K562 (cell line): Measurements from ENCODE around the gene IFT25. TPM values are rescaled to one million over a fixed set of nuclear protein-coding genes. Genes with fewer than 3 reads are reported as not detected.

Experiments
- ATAC-seq: fragments of 200-7000 bp; cut with Tn5 transposase; 3 replicates; pipeline ENCODE4 v1.9.1; 2020; ENCODE audit warnings: moderate library complexity
- BruUV-seq: library from RNA; stranded (reverse); fragments of 400-500 nt; replicated peaks from 2 replicates; lab custom pipeline; 2021; lab: Mats Ljungman, UMichigan
- CTCF ChIA-PET: fragments of 300-600 bp; formaldehyde crosslinking; extraction: SDS; loops from one replicate; lab custom pipeline; 2021; ENCODE audit warnings: low intra/inter-chr PET ratio; lab: Yijun Ruan, JAX
- POLR2A ChIA-PET: fragments of 300-600, 350-650 bp; sonication (Branson Sonifier 250); formaldehyde crosslinking; extraction: SDS; loops from one replicate; lab custom pipeline; 2021; ENCODE audit warnings: antibody characterized with exemption, inconsistent platforms; lab: Yijun Ruan, JAX
- DNase-seq, 4 experiments: peaks; one replicate each; pipeline versions ENCODE4 v3.0.0 to v3.0.0-alpha.2; 2011 to 2018; ENCODE audit warnings: low spot score in 3 of 4, mixed read lengths in 3 of 4; ENCODE audit errors: extremely low read depth in 1 of 4
- FAIRE-seq: peaks from 2 replicates; lab custom pipeline; 2011; peaks lifted over from hg19 to GRCh38; lab: Jason Lieb, UNC
- H2AFZ ChIP-seq: 2 replicates; pipeline ENCODE4 v1.6.0; 2011; ENCODE audit warnings: low read depth, low read length, control low read depth, inconsistent platforms
- H3K27ac ChIP-seq: fragments of 200-600 bp; 3 replicates; pipeline ENCODE4 v1.8.0; 2011; ENCODE audit warnings: low read depth, mild to moderate bottlenecking, control low read depth, inconsistent platforms, low read length, moderate library complexity, mixed read lengths; ENCODE audit errors: extremely low read depth
- H3K27me3 ChIP-seq, 2 experiments: fragments of 300-600 bp in 1 of 2; 2 replicates in 1 of 2; 3 replicates in 1 of 2; pipeline versions ENCODE4 v1.6.0 to v1.8.0; 2011; ENCODE audit warnings: inconsistent platforms in 2 of 2, low read length in 2 of 2, mild to moderate bottlenecking in 1 of 2, mixed read lengths in 1 of 2, moderate library complexity in 1 of 2; ENCODE audit not compliant: control insufficient read depth in 2 of 2, insufficient read depth in 2 of 2
- H3K36me3 ChIP-seq: fragments of 300-600 bp; 3 replicates; pipeline ENCODE4 v1.8.0; 2011; ENCODE audit warnings: mild to moderate bottlenecking, low read length, inconsistent platforms; ENCODE audit not compliant: control insufficient read depth, insufficient read depth
- H3K4me1 ChIP-seq, 2 experiments: fragments of 200-600 bp in 1 of 2; replicated peaks in 1 of 2; 2 replicates in 1 of 2; 3 replicates in 1 of 2; pipeline versions ENCODE4 v1.5.1 to v1.8.0; 2011; ENCODE audit warnings: inconsistent platforms in 2 of 2, low read length in 2 of 2, mild to moderate bottlenecking in 1 of 2, mixed read lengths in 1 of 2, moderate library complexity in 1 of 2; ENCODE audit not compliant: control insufficient read depth in 2 of 2, insufficient read depth in 2 of 2
- H3K4me2 ChIP-seq: 2 replicates; pipeline ENCODE4 v1.6.1; 2011; ENCODE audit warnings: low read length, control low read depth, inconsistent platforms, mixed read lengths; ENCODE audit not compliant: insufficient read depth
- H3K4me3 ChIP-seq: fragments of 200-600 bp; sonication (generic), shearing (Covaris generic); 2 replicates; pipeline ENCODE4 v1.5.1; 2016; ENCODE audit warnings: control low read depth, inconsistent platforms
- H3K79me2 ChIP-seq: fragments of 200-600 bp; 3 replicates; pipeline ENCODE4 v1.8.0; 2011; ENCODE audit warnings: low read length, inconsistent platforms; ENCODE audit not compliant: control insufficient read depth, insufficient read depth
- H3K9ac ChIP-seq, 2 experiments: 2 replicates each; pipeline versions ENCODE4 v1.6.0 to v1.6.1; 2011; ENCODE audit warnings: low read depth in 2 of 2, low read length in 2 of 2, control low read depth in 1 of 2, inconsistent platforms in 1 of 2, mild to moderate bottlenecking in 1 of 2, mixed read lengths in 1 of 2; ENCODE audit not compliant: insufficient read depth in 1 of 2
- H3K9me1 ChIP-seq: one replicate; pipeline ENCODE4 v1.6.0; 2011; ENCODE audit warnings: inconsistent platforms, mild to moderate bottlenecking, low read length, moderate library complexity; ENCODE audit not compliant: control insufficient read depth, insufficient read depth
- H3K9me3 ChIP-seq: replicated peaks from 2 replicates; pipeline ENCODE4 v1.5.1; 2011; ENCODE audit warnings: low read depth, low read length, inconsistent platforms; ENCODE audit not compliant: control insufficient read depth, insufficient read depth
- H4K20me1 ChIP-seq: replicated peaks from 2 replicates; pipeline ENCODE4 v1.6.1; 2011; ENCODE audit warnings: low read length, inconsistent platforms, mixed read lengths; ENCODE audit not compliant: control insufficient read depth, insufficient read depth
- C11orf30 ChIP-seq: fragments of 450-650 bp; IDR thresholded peaks from 2 replicates; pipeline ENCODE4 v1.6.1; 2016; ENCODE audit warnings: low read depth, mild to moderate bottlenecking
- CREB5 ChIP-seq: fragments of 250-450 bp; sonication (Bioruptor Pico); IDR thresholded peaks from 2 replicates; pipeline ENCODE4 v1.5.0; 2020; ENCODE audit warnings: mild to moderate bottlenecking
- MAFG ChIP-seq: fragments of 450-650 bp; conservative IDR thresholded peaks from 2 replicates; pipeline ENCODE4 v1.6.1; 2016; ENCODE audit warnings: missing genetic modification characterization, missing compliant biosample characterization
- NFE2 ChIP-seq: IDR thresholded peaks from 2 replicates; pipeline ENCODE4 v1.6.1; 2014; ENCODE audit warnings: antibody characterized with exemption, low read depth
- NFIC ChIP-seq: fragments of 450-650 bp; IDR thresholded peaks from 2 replicates; pipeline ENCODE4 v1.6.1; 2017; ENCODE audit warnings: mild to moderate bottlenecking, inconsistent platforms
- TAF7 ChIP-seq: fragments of 450-650 bp; IDR thresholded peaks from 2 replicates; pipeline ENCODE4 v1.6.1; 2016; ENCODE audit warnings: missing genetic modification characterization, missing compliant biosample characterization
- ZNF316 ChIP-seq: fragments of 450-650 bp; IDR thresholded peaks from 2 replicates; pipeline ENCODE4 v1.6.1; 2016
- WGBS: fragments of 100-300 bp; shearing (Covaris generic); methylation state at CpG from one replicate; pipeline ENCODE4 v1.1.6; 2016; ENCODE audit warnings: low coverage, mixed read lengths; ENCODE audit not compliant: insufficient coverage; ENCODE audit errors: missing lambda C conversion rate; 5-methylcytosine and 5-hydroxymethylcytosine counted together
- in situ Hi-C: fragments of 300-500 bp; cut with MboI; formaldehyde crosslinking; loops from 4 replicates; pipeline ENCODE4 v1.15.0; 2018; ENCODE audit warnings: inconsistent platforms, mixed read lengths
- intact Hi-C: fragments of 100-400 bp; cut with micrococcal nuclease; formaldehyde crosslinking; loops from 2 replicates; pipeline ENCODE4 v1.14.2; 2022
- polyA plus RNA-seq, 8 experiments: library from polyadenylated mRNA; depleted of rRNA in 4 of 8; stranded (reverse) in 5 of 8; unstranded in 3 of 8; fragments of >200 nt; fragmentation: Nextera tagmentation in 2 of 8; fragmentation: Illumina TruSeq in 1 of 8; extraction: Ambion mirVana in 2 of 8; extraction: Trizol in 1 of 8; gene quantifications; 2 replicates each; pipeline versions ENCODE4 v1.2.1 to v1.2.3, GENCODE V29; 2011 to 2014; ENCODE audit warnings: inconsistent platforms in 1 of 8, missing spikeins in 1 of 8
- total RNA-seq, 7 experiments: library from RNA; depleted of rRNA in 6 of 7; stranded (reverse); fragments of >200 nt in 6 of 7; fragmentation: Illumina TruSeq in 2 of 7; extraction: Trizol in 2 of 7; gene quantifications; 2 replicates each; pipeline versions ENCODE4 v1.2.1 to v1.2.3, GENCODE V29; 2011 to 2021; ENCODE audit warnings: low replicate concordance in 1 of 7

The IFT25 gene
- total and polyA plus RNA-seq, 9 of the 15 experiments (the other 6 are each of a cell fraction or from before 2014, with no cell fraction given) = 93.6 to 209 (median 167) TPM

GRCh38 chr1:53964109-53964508 lies 18.6 kb upstream of the IFT25 start:
- no TSS peak for BruUV-seq
- no peaks in the 10 kb centered on the region for H3K79me2 ChIP-seq
- no peak overlapping the region for H3K4me3 ChIP-seq
- H4K20me1 ChIP-seq = no peaks in the 10 kb centered on the region; the same call in 1 of the 2 replicates
- in situ Hi-C loops (loop anchor here (5.0 kb wide), 1 partner anchor 82 kb away; no protein-coding TSS in a partner anchor), intact Hi-C loops (no loop called here)
- no peak for ATAC-seq
- no peak for TF ChIP-seq TAF7
- TF ChIP-seq CREB5 (CRISPR knock-in tag) = no peak
- peak; percentile 46; the same call in 1 of the 2 replicates for TF ChIP-seq C11orf30
- TF ChIP-seq ZNF316 = peak; percentile 49; the same call in 1 of the 2 replicates
- TF ChIP-seq MAFG (tag) = peak; percentile 63
- 0 out of 2 replicates have a peak, but pooled peaks have one; percentile 16 for TF ChIP-seq NFIC
- peak; percentile 28; the same call in 1 of the 2 replicates for TF ChIP-seq NFE2
- no peaks in the 10 kb centered on the region for H3K9me1 ChIP-seq
- no peak overlapping the region for H3K27ac ChIP-seq
- DNase-seq = no peak
- ChIA-PET POLR2A (interaction anchor here (1.4 kb wide), 1 partner anchor 20 kb away, joined by 5 read pairs; no protein-coding TSS in a partner anchor), CTCF (no interaction called here)
- FAIRE-seq = no peak
- H3K9ac ChIP-seq = no peak overlapping the region
- no peaks in the 10 kb centered on the region for H3K9me3 ChIP-seq
- H3K27me3 ChIP-seq = no peaks in the 10 kb centered on the region
- peaks cover 85% of the 10 kb centered on the region for H3K36me3 ChIP-seq
- H2AFZ ChIP-seq = no peak overlapping the region
- no peak overlapping the region for H3K4me2 ChIP-seq
- 66% methylated on average over 5 of the region's 5 CpGs for WGBS
- peaks cover 0 to 12% of the 10 kb centered on the region in 2 experiments; a peak in 3 of 5 replicates for H3K4me1 ChIP-seq
